Vagina (tissue), 2 donors: Measurements from ENCODE around the gene MLANA. TPM values are rescaled to one million over a fixed set of nuclear protein-coding genes. Genes with fewer than 3 reads are reported as not detected.

Experiments
- DNase-seq, 2 donors: peaks; one replicate each; pipeline ENCODE4 v3.0.0-alpha.2; 2017; ENCODE audit errors: extremely low spot score in 2 of 2
- H3K27ac ChIP-seq: fragments of 200-600 bp; sonication (generic); one replicate; pipeline ENCODE4 v1.5.1; 2019
- H3K27me3 ChIP-seq: fragments of 200-600 bp; sonication (generic); one replicate; pipeline ENCODE4 v1.5.1; 2019
- H3K36me3 ChIP-seq, 2 donors: fragments of 200-600 bp; sonication (generic); one replicate each; pipeline ENCODE4 v1.5.1; 2017 to 2019
- H3K4me1 ChIP-seq: fragments of 200-600 bp; sonication (generic); one replicate; pipeline ENCODE4 v1.5.1; 2019
- H3K4me3 ChIP-seq, 2 donors: fragments of 200-600 bp; sonication (generic); 1 replicate in 1 of 2; 2 replicates in 1 of 2; pipeline ENCODE4 v1.5.1; 2016 to 2019
- H3K9me3 ChIP-seq: fragments of 200-600 bp; sonication (generic); one replicate; pipeline ENCODE4 v1.5.1; 2019
- CTCF ChIP-seq, 3 experiments: fragments of 450-650 bp in 2 of 3; fragments of 200-600 bp in 1 of 3; sonication (generic) in 1 of 3; IDR thresholded peaks; one replicate each; pipeline ENCODE4 v1.5.1; 2017 to 2019; ENCODE audit warnings: antibody characterized with exemption in 3 of 3, mild to moderate bottlenecking in 2 of 3, moderate library complexity in 2 of 3
- POLR2A ChIP-seq, 2 donors: fragments of 450-650 bp; IDR thresholded peaks; one replicate each; pipeline ENCODE4 v1.6.1; 2017; ENCODE audit warnings: antibody characterized with exemption in 2 of 2, mild to moderate bottlenecking in 2 of 2, moderate library complexity in 2 of 2
- POLR2AphosphoS5 ChIP-seq, 2 donors: sonication (generic); formaldehyde crosslinking; IDR thresholded peaks; one replicate each; pipeline ENCODE4 v1.9.0; 2017; ENCODE audit warnings: antibody characterized with exemption in 2 of 2, mild to moderate bottlenecking in 2 of 2, low read depth in 1 of 2; ENCODE audit not compliant: insufficient read depth in 1 of 2
- intact Hi-C: fragments of 100-400 bp; cut with DNase I; formaldehyde crosslinking; loops from one replicate; pipeline ENCODE4 v1.15.1; 2023
- total RNA-seq: library from RNA; depleted of rRNA; stranded (reverse); fragments of >200 nt; gene quantifications from one replicate; pipeline ENCODE4 v1.2.3, GENCODE V29; 2016

MLANA gene
- not detected for total RNA-seq

GRCh38 chr9:5890641-5891040, at the start of gene MLANA:
Gene MLANA (plus strand): TSS chr9:5890889. CDS start chr9:5892475, 1,586 bp downstream.
- Histone ChIP-seq H3K4me3 (no peak within 1 kb of the TSS), H3K9me3 (no peaks in the 10 kb centered on the region), H3K27ac (no peak within 1 kb of the TSS), H3K36me3 (no peaks in the 10 kb centered on the region), H3K27me3 (no peaks in the 10 kb centered on the region), H3K4me1 (no peaks in the 10 kb centered on the region)
- DNase-seq: no peak
- intact Hi-C loops: no loop called here
- TF ChIP-seq POLR2AphosphoS5 (IDR thresholded peaks at IDR 0.05; ENCODE audit: insufficient read depth in 1 of 2, low read depth in 1 of 2) (no peak), POLR2A (IDR thresholded peaks at IDR 0.05) (no peak), CTCF (IDR thresholded peaks at IDR 0.05) (no peak)

- no peak for DNase-seq
- TF ChIP-seq CTCF (IDR thresholded peaks at IDR 0.05) (no peak), POLR2A (IDR thresholded peaks at IDR 0.05) (no peak), POLR2AphosphoS5 (IDR thresholded peaks at IDR 0.05; ENCODE audit: insufficient read depth in 1 of 2, low read depth in 1 of 2) (no peak)
- Histone ChIP-seq H3K27me3 (no peaks in the 10 kb centered on the region), H3K36me3 (no peaks in the 10 kb centered on the region), H3K4me3 (no peak overlapping the region), H3K9me3 (no peaks in the 10 kb centered on the region), H3K4me1 (peaks cover 19% of the 10 kb centered on the region), H3K27ac (no peak overlapping the region)
- intact Hi-C loops: no loop called here
Observed at GRCh38 chr9:5841771-5842573, 48.7 kb upstream of the MLANA start.

- peak overlapping the region; percentile 23 for H3K27ac ChIP-seq
Observed at GRCh38 chr9:5842929-5843793, 47.5 kb upstream of the MLANA start.

GRCh38 chr9:5843794-5844471, 46.8 kb upstream of the MLANA start:
- Histone ChIP-seq H3K36me3 (no peaks in the 10 kb centered on the region), H3K4me1 (peaks cover 19% of the 10 kb centered on the region), H3K27me3 (no peaks in the 10 kb centered on the region), H3K4me3 (no peak overlapping the region), H3K27ac (no peak overlapping the region), H3K9me3 (no peaks in the 10 kb centered on the region)
- DNase-seq: no peak
- TF ChIP-seq POLR2A (IDR thresholded peaks at IDR 0.05): no peak
- no peak for TF ChIP-seq CTCF (IDR thresholded peaks at IDR 0.05)
- no peak for TF ChIP-seq POLR2AphosphoS5 (IDR thresholded peaks at IDR 0.05; ENCODE audit: insufficient read depth in 1 of 2, low read depth in 1 of 2)
- intact Hi-C loops: no loop called here

More at GRCh38 chr9:5842929-5843793, 47.5 kb upstream of the MLANA start:
- H3K4me1 ChIP-seq: peaks cover 19% of the 10 kb centered on the region
- no peaks in the 10 kb centered on the region for H3K9me3 ChIP-seq
- no peaks in the 10 kb centered on the region for H3K27me3 ChIP-seq
- no peak for DNase-seq
- TF ChIP-seq POLR2A (IDR thresholded peaks at IDR 0.05) (no peak), POLR2AphosphoS5 (IDR thresholded peaks at IDR 0.05; ENCODE audit: insufficient read depth in 1 of 2, low read depth in 1 of 2) (no peak), CTCF (IDR thresholded peaks at IDR 0.05) (no peak)
- no peak overlapping the region for H3K4me3 ChIP-seq
- no peaks in the 10 kb centered on the region for H3K36me3 ChIP-seq
- intact Hi-C loops: no loop called here
